Smooth muscle cell of bladder (primary cell): ENCODE measurements around the gene NAV3. TPM values are rescaled to one million over a fixed set of nuclear protein-coding genes. Genes with fewer than 3 reads are reported as not detected.

Source experiments
- total RNA-seq: library from RNA; depleted of rRNA; stranded (reverse); fragments of >200 nt; gene quantifications from 2 replicates; pipeline ENCODE4 v1.2.3, GENCODE V29; 2014

NAV3 gene, protein sequence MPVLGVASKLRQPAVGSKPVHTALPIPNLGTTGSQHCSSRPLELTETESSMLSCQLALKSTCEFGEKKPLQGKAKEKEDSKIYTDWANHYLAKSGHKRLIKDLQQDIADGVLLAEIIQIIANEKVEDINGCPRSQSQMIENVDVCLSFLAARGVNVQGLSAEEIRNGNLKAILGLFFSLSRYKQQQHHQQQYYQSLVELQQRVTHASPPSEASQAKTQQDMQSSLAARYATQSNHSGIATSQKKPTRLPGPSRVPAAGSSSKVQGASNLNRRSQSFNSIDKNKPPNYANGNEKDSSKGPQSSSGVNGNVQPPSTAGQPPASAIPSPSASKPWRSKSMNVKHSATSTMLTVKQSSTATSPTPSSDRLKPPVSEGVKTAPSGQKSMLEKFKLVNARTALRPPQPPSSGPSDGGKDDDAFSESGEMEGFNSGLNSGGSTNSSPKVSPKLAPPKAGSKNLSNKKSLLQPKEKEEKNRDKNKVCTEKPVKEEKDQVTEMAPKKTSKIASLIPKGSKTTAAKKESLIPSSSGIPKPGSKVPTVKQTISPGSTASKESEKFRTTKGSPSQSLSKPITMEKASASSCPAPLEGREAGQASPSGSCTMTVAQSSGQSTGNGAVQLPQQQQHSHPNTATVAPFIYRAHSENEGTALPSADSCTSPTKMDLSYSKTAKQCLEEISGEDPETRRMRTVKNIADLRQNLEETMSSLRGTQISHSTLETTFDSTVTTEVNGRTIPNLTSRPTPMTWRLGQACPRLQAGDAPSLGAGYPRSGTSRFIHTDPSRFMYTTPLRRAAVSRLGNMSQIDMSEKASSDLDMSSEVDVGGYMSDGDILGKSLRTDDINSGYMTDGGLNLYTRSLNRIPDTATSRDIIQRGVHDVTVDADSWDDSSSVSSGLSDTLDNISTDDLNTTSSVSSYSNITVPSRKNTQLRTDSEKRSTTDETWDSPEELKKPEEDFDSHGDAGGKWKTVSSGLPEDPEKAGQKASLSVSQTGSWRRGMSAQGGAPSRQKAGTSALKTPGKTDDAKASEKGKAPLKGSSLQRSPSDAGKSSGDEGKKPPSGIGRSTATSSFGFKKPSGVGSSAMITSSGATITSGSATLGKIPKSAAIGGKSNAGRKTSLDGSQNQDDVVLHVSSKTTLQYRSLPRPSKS (N-terminal part only)
- total RNA-seq = 42.1 and 57.8 TPM in 2 replicates

DNA sequence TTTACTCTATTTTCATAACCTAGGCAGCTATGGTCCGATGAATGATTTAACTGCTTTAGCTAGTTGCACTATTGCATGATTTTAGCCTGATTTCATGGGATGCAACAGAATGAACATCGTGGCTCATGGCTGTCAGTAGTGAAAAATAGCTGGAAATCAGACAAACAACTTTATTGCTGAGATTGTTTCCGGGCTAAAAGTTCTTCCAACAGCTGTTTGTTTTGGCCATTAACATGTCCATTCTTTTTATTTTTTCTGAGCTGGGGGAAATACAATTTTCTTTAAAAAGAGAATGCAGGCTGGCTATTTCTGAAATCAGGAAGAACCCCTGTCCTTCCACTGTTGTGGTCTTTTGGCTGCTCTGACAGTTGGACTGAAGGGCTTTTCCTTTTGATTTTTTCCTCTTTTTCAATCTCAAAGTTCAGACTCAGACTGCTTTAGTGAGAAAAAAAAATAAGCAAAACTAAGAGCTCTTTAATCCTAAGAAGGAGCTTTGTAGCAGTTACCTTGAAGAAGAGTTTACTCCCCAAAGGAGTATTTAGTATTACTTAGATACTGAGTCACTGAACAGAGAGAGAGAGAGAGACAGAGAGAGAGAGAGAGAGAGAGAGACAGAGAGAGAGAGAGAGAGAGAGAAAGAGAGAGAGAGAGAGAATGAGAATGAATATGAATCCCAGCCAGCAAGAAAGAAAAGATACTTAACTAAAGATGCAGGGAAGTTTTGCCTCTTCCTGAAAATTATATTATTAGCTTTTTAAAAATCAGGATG, at the start of gene NAV3:
TSS of gene NAV3 (plus strand) at position 312 of the 769 bp plus-strand sequence. CDS start 568 bp downstream, outside the sequence.

